Suppressor macrophage treated with lipopolysaccharide for 4 hours (primary cell): ENCODE data around the gene PRSS50.

Experiments used
- DNase-seq: peaks from one replicate; pipeline ENCODE4 v3.0.0-alpha.2; 2020

PRSS50 gene

DNA sequence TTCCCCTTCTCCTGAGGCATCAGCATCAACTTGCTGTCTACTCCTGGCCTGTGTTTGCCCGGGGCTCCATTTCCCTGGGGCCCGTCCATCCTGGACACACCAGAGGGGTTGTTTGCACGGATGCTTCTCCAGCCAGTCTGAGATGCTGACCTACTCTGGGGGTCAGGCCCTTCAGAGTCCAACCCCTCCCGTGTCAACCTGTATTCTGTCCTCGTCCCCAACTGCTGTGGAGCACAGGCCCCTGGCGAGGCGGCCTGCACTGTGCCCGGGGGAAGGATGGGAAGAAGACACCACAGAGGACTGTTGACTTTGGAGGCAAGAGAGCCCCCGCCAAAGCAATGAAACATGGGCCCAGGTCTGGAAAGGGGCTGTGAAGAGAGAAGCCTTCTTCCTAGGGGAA, 50.0 kb downstream of the PRSS50 start:
- no peak for DNase-seq

DNA sequence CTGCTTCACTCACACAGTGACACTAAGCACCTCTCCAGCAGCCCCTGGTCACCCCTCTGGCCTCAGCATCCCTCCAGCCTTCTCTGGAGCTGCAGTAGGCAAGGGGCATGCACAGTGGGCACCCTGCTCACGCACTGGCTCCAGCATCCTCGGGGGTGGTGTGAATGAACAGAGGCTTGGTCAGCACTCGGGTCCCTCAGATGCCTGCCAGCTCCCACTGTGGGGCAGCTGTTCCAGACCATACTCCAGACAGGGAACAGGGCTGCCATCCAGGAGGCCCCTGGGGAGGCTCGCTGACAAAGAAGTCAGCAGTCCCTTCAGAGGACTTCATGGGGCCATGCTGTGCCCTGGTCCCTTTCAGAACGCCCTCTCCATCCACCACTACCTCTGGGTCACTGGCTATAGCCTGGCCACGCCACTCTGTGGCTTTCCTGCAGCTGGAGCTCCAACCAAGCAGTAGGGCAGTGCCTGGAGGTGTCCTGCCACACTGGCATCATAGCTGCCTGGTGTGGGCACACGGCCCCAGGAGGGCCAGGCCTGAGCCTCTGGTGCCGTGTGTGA, 50.5 kb downstream of the PRSS50 start:
- DNase-seq: no peak

DNA sequence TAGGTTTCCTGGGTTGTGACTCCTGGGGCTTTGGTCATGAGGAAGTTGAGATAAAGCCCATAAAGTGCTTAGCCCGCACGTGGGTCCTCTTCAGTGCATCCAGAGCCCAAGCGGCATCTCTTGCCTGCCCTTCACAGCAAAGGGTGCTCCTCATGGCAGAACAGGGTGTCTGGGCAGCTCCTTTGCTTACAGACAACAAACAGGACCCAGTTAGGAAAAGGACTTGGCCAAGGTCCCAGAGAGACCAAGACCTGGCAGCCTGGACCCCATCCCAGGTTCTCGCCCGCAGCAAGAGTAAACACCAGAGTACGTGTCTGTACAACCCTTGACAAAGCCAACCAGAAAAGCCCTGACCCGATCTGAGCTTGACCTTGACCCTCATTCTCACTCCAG, 51.2 kb downstream of the PRSS50 start:
- no peak for DNase-seq

DNA sequence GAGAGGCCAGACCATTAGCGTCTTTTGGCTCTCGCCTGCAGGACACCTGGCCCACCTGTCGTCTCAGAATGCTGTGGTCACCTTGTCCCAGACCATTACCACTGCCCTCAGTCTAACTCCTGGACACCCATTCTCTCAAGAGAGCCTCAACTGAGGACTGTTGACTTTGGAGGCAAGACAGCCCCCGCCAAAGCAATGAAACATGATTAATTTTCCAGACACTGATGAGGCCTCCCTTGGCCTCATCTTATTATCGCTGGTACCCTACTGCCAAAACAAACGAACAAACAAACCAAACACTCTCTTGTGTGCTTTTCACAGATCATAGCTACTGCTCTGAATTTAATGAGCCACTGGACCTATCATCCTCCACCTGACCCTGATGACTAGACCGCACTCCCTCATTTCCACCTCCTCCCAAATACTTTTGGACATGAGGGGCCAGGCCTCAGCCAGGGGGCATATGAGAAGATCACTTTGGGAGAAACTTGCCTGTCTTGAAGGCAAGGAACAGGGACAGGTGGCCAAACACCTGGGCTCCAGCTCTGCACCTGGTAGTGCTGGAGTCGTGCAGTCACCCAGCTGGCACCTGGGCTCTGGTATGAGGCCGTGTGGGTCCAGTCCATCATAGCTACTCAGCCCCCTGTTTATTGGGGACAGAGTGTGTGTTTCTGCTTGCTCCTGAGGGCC, 51.8 kb downstream of the PRSS50 start:
- no peak for DNase-seq

DNA sequence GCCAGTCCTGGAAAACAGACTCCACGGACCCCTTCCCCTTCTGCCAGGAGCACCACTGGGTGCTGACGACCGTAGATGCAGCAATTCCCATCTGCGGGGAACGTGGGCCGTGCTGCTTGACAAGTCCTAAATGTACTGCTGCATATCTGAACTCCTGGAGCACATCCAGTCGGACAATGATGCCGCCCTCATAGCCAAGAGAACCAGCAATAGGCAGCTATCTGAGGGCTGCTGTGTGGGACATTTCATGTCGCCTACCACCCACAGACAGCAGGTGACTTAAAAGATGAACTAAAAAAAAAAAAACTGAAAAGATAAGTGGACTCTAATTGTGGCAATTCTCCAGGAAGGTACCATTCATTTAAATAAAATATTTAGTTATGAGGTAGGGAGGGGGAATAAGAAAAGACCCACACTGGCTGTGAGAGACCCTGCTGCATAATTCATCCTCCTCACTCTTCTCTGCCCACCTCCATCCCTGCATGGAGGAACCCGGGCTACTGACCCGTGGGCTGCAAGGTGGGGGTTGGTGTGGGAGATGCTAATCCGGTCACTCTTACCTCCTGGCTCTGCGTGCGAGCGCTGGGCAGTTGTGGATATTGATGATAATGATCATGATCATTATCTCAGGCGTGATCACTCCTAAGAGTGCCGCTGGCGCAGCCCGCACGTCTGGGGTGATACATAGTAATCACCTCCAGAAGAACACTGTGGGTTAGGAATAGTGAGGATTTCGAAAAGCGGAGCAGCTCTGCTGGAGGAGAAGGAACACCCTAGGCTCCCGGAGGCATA, 52.5 kb downstream of the PRSS50 start:
- no peak for DNase-seq

DNA sequence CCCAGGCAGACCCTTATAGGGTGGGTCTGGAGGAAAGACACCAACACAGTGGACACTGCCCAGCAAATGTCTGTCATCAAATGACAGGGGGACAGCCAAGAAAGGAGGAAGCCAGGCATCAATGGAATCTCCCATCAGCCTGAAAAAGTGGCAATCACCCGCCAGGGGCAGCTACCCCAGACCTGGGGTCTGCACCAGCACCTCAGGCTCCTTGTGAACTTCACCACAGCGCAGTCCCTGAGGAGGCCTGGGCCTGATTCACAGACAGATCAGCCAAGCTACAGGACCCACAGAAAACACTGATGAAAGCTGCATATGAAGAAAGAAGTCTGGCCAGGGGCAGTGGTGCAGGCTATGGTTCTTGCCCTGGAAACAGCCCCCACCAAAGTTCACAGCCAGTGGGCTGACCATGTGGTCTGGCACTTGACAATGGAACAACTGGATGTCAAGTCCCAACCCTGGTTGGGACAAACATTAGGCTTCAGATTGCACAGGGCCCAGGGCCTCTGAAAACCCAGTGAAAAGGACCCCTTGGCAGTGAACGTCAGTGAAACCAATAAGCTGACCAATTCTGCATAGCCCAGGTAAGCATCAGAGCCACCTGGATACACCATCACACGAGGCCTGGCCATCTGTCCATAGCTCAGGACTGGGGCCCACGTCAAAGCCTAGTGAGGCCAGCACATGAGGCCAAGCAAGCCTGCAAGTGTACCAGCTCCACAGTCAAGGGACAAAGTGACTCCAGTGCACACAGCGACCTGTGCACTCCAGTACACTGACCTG, 53.3 kb downstream of the PRSS50 start:
- no peak for DNase-seq

DNA sequence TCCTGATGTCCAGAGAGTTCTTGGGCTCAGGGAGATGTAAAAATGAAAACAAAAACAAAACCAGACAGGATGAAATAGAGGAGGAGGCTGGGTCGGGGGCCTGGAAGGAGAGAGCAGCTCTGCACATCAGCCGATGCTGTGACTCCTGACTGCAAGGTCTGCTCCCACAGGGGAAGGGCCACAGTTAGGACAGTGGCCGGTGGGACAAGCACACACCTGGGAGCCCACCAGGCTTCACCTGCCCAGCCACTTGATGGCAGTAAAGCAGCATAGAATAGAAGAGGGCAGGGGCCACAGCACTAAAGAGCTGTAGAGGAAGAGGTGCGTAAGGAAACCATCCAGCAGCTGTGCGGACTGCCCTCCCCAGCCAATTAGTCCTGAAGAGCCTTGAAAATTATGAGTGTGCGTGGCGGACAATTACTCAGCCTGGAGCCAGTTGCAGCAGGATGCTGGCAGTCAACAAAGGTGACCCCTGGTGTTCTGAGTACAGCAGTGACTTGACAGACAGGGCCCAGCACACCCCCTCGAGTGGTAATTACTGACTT, 54.0 kb downstream of the PRSS50 start:
- DNase-seq: no peak

DNA sequence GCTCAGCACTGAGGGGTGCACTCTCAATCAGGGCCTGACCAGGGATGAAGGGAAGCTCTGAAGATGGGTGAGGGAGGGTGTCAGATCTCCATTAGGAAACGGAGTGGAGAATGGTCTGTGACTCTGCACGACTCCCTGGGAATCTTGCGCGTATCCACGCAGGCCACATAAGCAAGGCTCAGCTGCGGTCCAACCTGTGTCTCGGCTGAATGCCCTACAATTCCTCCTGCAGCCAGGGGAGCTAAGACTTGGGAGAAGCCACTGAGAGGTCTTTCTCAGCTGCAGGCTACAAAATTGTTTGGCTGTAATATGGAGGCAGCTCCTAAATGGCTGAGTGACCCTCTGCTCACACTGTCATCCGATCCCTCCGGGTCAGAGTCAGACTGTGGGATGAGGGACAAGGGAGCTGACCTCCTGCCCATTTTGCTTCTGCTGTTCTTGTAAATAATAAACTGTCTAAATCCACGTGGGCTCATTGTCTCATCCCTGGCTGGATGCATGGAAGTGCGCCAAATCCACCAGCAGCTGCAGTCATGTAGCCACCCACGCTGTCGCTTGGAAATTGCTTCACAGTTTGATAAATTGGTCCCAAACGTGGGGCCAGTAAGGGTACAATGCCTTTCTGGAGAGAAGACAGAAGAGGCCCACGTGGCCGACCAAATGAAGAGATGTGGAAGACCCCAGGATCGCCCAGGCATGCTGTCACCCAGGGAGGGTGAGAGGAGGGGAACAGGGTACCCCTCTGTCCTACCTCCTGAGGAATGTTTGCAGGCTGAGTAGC, 54.7 kb downstream of the PRSS50 start:
- DNase-seq: no peak
